Large intestine (tissue), 3 donors: ENCODE measurements around the gene PRKCH. TPM values are rescaled to one million over a fixed set of nuclear protein-coding genes. Genes with fewer than 3 reads are reported as not detected.

Experiments
- DNase-seq, 2 donors: peaks; one replicate each; pipeline versions ENCODE4 v3.0.0 to v3.0.0-alpha.2; 2013
- H3K27ac ChIP-seq: one replicate; pipeline ENCODE4 v1.5.1; 2013; ENCODE audit warnings: low read length
- H3K27me3 ChIP-seq: 2 replicates; pipeline ENCODE4 v1.6.1; 2013; ENCODE audit warnings: low read length; ENCODE audit not compliant: control insufficient read depth, insufficient read depth
- H3K36me3 ChIP-seq: 2 replicates; pipeline ENCODE4 v1.6.1; 2013; ENCODE audit warnings: low read length; ENCODE audit not compliant: control insufficient read depth, insufficient read depth
- H3K4me1 ChIP-seq: one replicate; pipeline ENCODE4 v1.6.1; 2013; ENCODE audit warnings: low read length; ENCODE audit not compliant: control insufficient read depth, insufficient read depth
- H3K4me3 ChIP-seq: one replicate; pipeline ENCODE4 v1.5.1; 2013; ENCODE audit warnings: low read length
- H3K9me3 ChIP-seq: one replicate; pipeline ENCODE4 v1.6.1; 2013; ENCODE audit warnings: mild to moderate bottlenecking, low read depth, low read length, moderate library complexity; ENCODE audit not compliant: control insufficient read depth
- WGBS: methylation state at CpG from one replicate; pipeline ENCODE4 v1.1.5; 2013; ENCODE audit warnings: low lambda C conversion rate; ENCODE audit not compliant: insufficient coverage; 5-methylcytosine and 5-hydroxymethylcytosine counted together
- polyA plus RNA-seq: library from polyadenylated mRNA; unstranded; fragments of 120-200 nt; gene quantifications from one replicate; pipeline ENCODE4 v1.2.1, GENCODE V29; 2013

Gene PRKCH
- polyA plus RNA-seq, 1 donor: 7.7 TPM

GRCh38 chr14:61416591-61416990 lies 95.2 kb downstream of the PRKCH start:
- H3K27ac ChIP-seq: no peak overlapping the region
- no peaks in the 10 kb centered on the region for H3K4me1 ChIP-seq

GRCh38 chr14:61417141-61417540 lies 95.8 kb downstream of the PRKCH start:
- Histone ChIP-seq H3K4me1 (no peaks in the 10 kb centered on the region), H3K27me3 (no peaks in the 10 kb centered on the region), H3K9me3 (no peaks in the 10 kb centered on the region), H3K4me3 (no peak overlapping the region), H3K36me3 (no peaks in the 10 kb centered on the region), H3K27ac (no peak overlapping the region)
- no peak for DNase-seq
- 60% methylated on average over 1 of the region's 4 CpGs for WGBS

More at GRCh38 chr14:61416591-61416990, 95.2 kb downstream of the PRKCH start:
- no peak for DNase-seq
- no peaks in the 10 kb centered on the region for H3K9me3 ChIP-seq
- no CpG with 5 or more reads among the region's 2 CpGs for WGBS
- no peaks in the 10 kb centered on the region for H3K36me3 ChIP-seq
- no peaks in the 10 kb centered on the region for H3K27me3 ChIP-seq
- no peak overlapping the region for H3K4me3 ChIP-seq

- H3K36me3 ChIP-seq: no peaks in the 10 kb centered on the region
- no peak overlapping the region for H3K4me3 ChIP-seq
- no peaks in the 10 kb centered on the region for H3K4me1 ChIP-seq
- no peaks in the 10 kb centered on the region for H3K9me3 ChIP-seq
- H3K27me3 ChIP-seq: no peaks in the 10 kb centered on the region
- no peak for DNase-seq
- H3K27ac ChIP-seq: no peak overlapping the region
- no CpG with 5 or more reads among the region's 7 CpGs for WGBS
Observed at GRCh38 chr14:61417883-61418455, 96.6 kb downstream of the PRKCH start.

- H3K4me1 ChIP-seq: no peaks in the 10 kb centered on the region
- WGBS: 83% methylated on average over 1 of the region's 4 CpGs
Observed at GRCh38 chr14:61418746-61419145, 97.4 kb downstream of the PRKCH start.

GRCh38 chr14:61419201-61419600 lies 97.8 kb downstream of the PRKCH start:
- Histone ChIP-seq H3K4me3 (no peak overlapping the region), H3K36me3 (no peaks in the 10 kb centered on the region), H3K9me3 (no peaks in the 10 kb centered on the region), H3K27ac (no peak overlapping the region), H3K4me1 (no peaks in the 10 kb centered on the region), H3K27me3 (no peaks in the 10 kb centered on the region)
- DNase-seq: no peak

More at GRCh38 chr14:61418746-61419145, 97.4 kb downstream of the PRKCH start:
- Histone ChIP-seq H3K27ac (no peak overlapping the region), H3K4me3 (no peak overlapping the region), H3K9me3 (no peaks in the 10 kb centered on the region), H3K36me3 (no peaks in the 10 kb centered on the region), H3K27me3 (no peaks in the 10 kb centered on the region)
- DNase-seq: no peak

- Histone ChIP-seq H3K4me3 (no peak overlapping the region), H3K36me3 (no peaks in the 10 kb centered on the region), H3K4me1 (no peaks in the 10 kb centered on the region), H3K27me3 (no peaks in the 10 kb centered on the region), H3K27ac (no peak overlapping the region), H3K9me3 (peaks cover 5% of the 10 kb centered on the region)
- no CpG with 5 or more reads among the region's 4 CpGs for WGBS
- no peak for DNase-seq
Observed at GRCh38 chr14:61420326-61420725, 98.9 kb downstream of the PRKCH start.

GRCh38 chr14:61421212-61421923 lies 100.0 kb downstream of the PRKCH start:
- Histone ChIP-seq H3K27ac (no peak overlapping the region), H3K4me3 (no peak overlapping the region), H3K4me1 (no peaks in the 10 kb centered on the region), H3K36me3 (no peaks in the 10 kb centered on the region), H3K9me3 (peaks cover 5% of the 10 kb centered on the region), H3K27me3 (no peaks in the 10 kb centered on the region)
- no CpG with 5 or more reads among the region's 1 CpG for WGBS
- no peak for DNase-seq

GRCh38 chr14:61426048-61426447 lies 104.7 kb downstream of the PRKCH start:
- Histone ChIP-seq H3K4me1 (no peaks in the 10 kb centered on the region), H3K9me3 (peaks cover 11% of the 10 kb centered on the region), H3K27me3 (no peaks in the 10 kb centered on the region), H3K4me3 (no peak overlapping the region), H3K27ac (no peak overlapping the region), H3K36me3 (no peaks in the 10 kb centered on the region)
- no peak for DNase-seq
- no CpG with 5 or more reads among the region's 1 CpG for WGBS

- DNase-seq: no peak
- WGBS: 67% methylated on average over 2 of the region's 2 CpGs
Observed at GRCh38 chr14:61428261-61428660, 106.9 kb downstream of the PRKCH start.

GRCh38 chr14:61429316-61429715 lies 107.9 kb downstream of the PRKCH start:
- Histone ChIP-seq H3K27ac (no peak overlapping the region), H3K27me3 (no peaks in the 10 kb centered on the region), H3K36me3 (no peaks in the 10 kb centered on the region), H3K4me3 (no peak overlapping the region), H3K9me3 (peaks cover 12% of the 10 kb centered on the region), H3K4me1 (no peaks in the 10 kb centered on the region)
- WGBS: 75% methylated on average over 1 of the region's 2 CpGs
- DNase-seq: no peak

More at GRCh38 chr14:61428261-61428660, 106.9 kb downstream of the PRKCH start:
- no peaks in the 10 kb centered on the region for H3K4me1 ChIP-seq
- no peak overlapping the region for H3K4me3 ChIP-seq
- H3K9me3 ChIP-seq: peaks cover 12% of the 10 kb centered on the region
- no peaks in the 10 kb centered on the region for H3K27me3 ChIP-seq
- no peak overlapping the region for H3K27ac ChIP-seq
- no peaks in the 10 kb centered on the region for H3K36me3 ChIP-seq
